HL-60 (cell line): ENCODE data around the gene ASCC3.

Experiments
- DNase-seq, 2 experiments: peaks; one replicate each; pipeline ENCODE4 v3.0.0-alpha.2; 2010 to 2020; ENCODE audit warnings: low read depth in 1 of 2, low spot score in 1 of 2
- H3K27ac ChIP-seq: fragments of 250-450 bp; sonication (Bioruptor Pico); replicated peaks from 2 replicates; pipeline ENCODE4 v1.5.1; 2020; ENCODE audit warnings: mild to moderate bottlenecking, moderate library complexity
- H3K27me3 ChIP-seq: fragments of 250-450 bp; sonication (Bioruptor Pico); 2 replicates; pipeline ENCODE4 v1.5.1; 2021; ENCODE audit warnings: mild to moderate bottlenecking, moderate library complexity; ENCODE audit not compliant: insufficient read depth, poor library complexity, severe bottlenecking
- H3K4me3 ChIP-seq: replicated peaks from 2 replicates; pipeline ENCODE4 v1.5.1; 2011; ENCODE audit warnings: mild to moderate bottlenecking, control low read depth, low read length; ENCODE audit not compliant: insufficient read depth
- GABPA ChIP-seq: IDR thresholded peaks from 2 replicates; pipeline ENCODE4 v1.6.1; 2012; ENCODE audit warnings: low read depth
- POLR2AphosphoS5 ChIP-seq: IDR thresholded peaks from 2 replicates; pipeline ENCODE4 v1.6.1; 2012; ENCODE audit warnings: low read depth
- SPI1 ChIP-seq: IDR thresholded peaks from 2 replicates; pipeline ENCODE4 v1.6.1; 2012; ENCODE audit warnings: low read depth, mild to moderate bottlenecking, borderline replicate concordance
- TF ChIP-seq, protein P1 (sequence below): IDR thresholded peaks from one replicate; pipeline ENCODE4 v1.5.1; 2011; ENCODE audit warnings: low read length, control low read depth, inconsistent platforms; ENCODE audit not compliant: insufficient read depth
- TF ChIP-seq, protein P2 (sequence below): IDR thresholded peaks from 2 replicates; pipeline ENCODE4 v1.6.1; 2012; ENCODE audit warnings: low read depth; ENCODE audit not compliant: insufficient replicate concordance

The ASCC3 gene

DNA sequence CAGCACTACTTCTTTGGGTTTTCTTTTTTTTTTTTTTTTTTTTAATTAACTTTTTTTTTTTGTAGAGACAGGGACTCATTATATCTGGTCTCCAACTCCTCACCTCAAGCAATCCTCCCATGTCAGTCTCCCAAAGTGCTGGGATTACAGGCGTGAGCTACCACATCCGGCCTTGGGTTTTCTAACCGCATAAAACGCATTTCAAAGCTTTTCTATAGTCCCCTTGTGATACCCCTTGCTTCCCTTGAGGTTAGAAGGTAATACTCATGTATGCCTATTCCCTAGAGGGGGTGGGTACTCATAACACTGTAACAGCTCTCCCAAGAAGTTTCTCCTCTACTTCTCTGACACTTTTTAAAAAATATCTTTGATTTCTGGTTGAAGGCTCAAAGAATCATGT is 23.9 kb upstream of the ASCC3 start:
- no peak for TF ChIP-seq SPI1
- TF ChIP-seq GABPA, result no peak
- TF ChIP-seq, protein P1, sequence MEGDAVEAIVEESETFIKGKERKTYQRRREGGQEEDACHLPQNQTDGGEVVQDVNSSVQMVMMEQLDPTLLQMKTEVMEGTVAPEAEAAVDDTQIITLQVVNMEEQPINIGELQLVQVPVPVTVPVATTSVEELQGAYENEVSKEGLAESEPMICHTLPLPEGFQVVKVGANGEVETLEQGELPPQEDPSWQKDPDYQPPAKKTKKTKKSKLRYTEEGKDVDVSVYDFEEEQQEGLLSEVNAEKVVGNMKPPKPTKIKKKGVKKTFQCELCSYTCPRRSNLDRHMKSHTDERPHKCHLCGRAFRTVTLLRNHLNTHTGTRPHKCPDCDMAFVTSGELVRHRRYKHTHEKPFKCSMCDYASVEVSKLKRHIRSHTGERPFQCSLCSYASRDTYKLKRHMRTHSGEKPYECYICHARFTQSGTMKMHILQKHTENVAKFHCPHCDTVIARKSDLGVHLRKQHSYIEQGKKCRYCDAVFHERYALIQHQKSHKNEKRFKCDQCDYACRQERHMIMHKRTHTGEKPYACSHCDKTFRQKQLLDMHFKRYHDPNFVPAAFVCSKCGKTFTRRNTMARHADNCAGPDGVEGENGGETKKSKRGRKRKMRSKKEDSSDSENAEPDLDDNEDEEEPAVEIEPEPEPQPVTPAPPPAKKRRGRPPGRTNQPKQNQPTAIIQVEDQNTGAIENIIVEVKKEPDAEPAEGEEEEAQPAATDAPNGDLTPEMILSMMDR, result no peak
- TF ChIP-seq, protein P2, sequence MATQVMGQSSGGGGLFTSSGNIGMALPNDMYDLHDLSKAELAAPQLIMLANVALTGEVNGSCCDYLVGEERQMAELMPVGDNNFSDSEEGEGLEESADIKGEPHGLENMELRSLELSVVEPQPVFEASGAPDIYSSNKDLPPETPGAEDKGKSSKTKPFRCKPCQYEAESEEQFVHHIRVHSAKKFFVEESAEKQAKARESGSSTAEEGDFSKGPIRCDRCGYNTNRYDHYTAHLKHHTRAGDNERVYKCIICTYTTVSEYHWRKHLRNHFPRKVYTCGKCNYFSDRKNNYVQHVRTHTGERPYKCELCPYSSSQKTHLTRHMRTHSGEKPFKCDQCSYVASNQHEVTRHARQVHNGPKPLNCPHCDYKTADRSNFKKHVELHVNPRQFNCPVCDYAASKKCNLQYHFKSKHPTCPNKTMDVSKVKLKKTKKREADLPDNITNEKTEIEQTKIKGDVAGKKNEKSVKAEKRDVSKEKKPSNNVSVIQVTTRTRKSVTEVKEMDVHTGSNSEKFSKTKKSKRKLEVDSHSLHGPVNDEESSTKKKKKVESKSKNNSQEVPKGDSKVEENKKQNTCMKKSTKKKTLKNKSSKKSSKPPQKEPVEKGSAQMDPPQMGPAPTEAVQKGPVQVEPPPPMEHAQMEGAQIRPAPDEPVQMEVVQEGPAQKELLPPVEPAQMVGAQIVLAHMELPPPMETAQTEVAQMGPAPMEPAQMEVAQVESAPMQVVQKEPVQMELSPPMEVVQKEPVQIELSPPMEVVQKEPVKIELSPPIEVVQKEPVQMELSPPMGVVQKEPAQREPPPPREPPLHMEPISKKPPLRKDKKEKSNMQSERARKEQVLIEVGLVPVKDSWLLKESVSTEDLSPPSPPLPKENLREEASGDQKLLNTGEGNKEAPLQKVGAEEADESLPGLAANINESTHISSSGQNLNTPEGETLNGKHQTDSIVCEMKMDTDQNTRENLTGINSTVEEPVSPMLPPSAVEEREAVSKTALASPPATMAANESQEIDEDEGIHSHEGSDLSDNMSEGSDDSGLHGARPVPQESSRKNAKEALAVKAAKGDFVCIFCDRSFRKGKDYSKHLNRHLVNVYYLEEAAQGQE, result no peak
- TF ChIP-seq POLR2AphosphoS5, result no peak
- Histone ChIP-seq H3K27ac (no peak overlapping the region), H3K27me3 (no peaks in the 10 kb centered on the region), H3K4me3 (no peak overlapping the region)
- no peak for DNase-seq

DNA sequence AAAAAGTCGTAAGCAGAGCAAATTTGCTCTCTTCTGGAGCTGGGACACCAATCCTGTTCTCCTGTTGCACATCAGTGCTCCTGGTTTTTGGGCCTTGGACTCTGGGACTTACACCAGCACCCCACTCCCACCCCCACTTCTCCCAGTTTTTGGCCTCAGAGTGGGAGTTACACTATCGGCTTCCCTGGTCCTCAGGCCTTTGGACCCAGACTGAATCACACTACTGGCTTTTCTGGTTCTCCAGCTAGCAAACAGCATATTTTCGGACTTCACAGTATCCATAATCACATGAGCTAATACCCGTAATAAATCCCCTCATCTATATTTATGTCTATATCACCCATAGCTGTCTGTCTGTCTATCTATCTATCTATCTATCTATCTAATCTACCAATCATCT is 23.2 kb upstream of the ASCC3 start:
- DNase-seq, result no peak
- Histone ChIP-seq H3K27ac (no peak overlapping the region), H3K4me3 (no peak overlapping the region), H3K27me3 (no peaks in the 10 kb centered on the region)
- TF ChIP-seq GABPA, result no peak
- TF ChIP-seq, protein P2, result no peak
- no peak for TF ChIP-seq POLR2AphosphoS5
- TF ChIP-seq, protein P1, result no peak
- no peak for TF ChIP-seq SPI1

DNA sequence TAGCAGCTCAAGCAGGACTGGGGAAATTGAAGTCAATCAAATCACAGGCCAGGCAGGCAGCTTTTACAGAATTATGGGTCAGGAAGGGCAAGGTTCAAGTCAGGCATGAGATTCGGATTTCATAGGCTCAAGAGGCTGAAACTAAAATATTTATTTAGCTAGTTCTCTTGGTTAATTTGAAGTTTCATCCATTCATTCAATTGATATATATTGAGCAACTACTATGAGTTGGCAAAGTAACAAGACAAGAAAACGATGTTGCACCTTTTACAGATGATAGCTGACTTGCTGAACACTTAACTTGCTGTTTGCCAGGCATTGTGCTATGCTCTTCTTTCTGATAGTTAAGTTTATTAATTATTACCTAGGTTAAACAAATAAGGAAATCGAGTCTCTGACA is 20.5 kb upstream of the ASCC3 start:
- no peak overlapping the region for H3K4me3 ChIP-seq
- H3K27ac ChIP-seq, result no peak overlapping the region
- no peak for TF ChIP-seq SPI1
- TF ChIP-seq GABPA, result no peak
- TF ChIP-seq, protein P1, result no peak
- no peak for TF ChIP-seq POLR2AphosphoS5
- TF ChIP-seq, protein P2, result no peak
- H3K27me3 ChIP-seq, result no peaks in the 10 kb centered on the region
- no peak for DNase-seq
